Measurements from ENCODE around the gene TTBK2.
A peak's percentile ranks its signal among the peaks of the same experiment; 100 is the strongest.

Gene TTBK2

GRCh38 chr15:42725331-42725903 lies 195.2 kb downstream of the TTBK2 start:
- no peak for DNase-seq (ENCODE audit: low read depth)

- DNase-seq (ENCODE audit: low read depth), result no peak
Measured at GRCh38 chr15:42724276-42724675, 196.3 kb downstream of the TTBK2 start.

- no peak for DNase-seq (ENCODE audit: low read depth)
Measured at GRCh38 chr15:42723068-42723467, 197.5 kb downstream of the TTBK2 start.

- DNase-seq (ENCODE audit: low read depth), result no peak
Measured at GRCh38 chr15:42721916-42722315, 198.7 kb downstream of the TTBK2 start.

- DNase-seq (ENCODE audit: low read depth), result no peak
Measured at GRCh38 chr15:42721016-42721415, 199.6 kb downstream of the TTBK2 start.

GRCh38 chr15:42720071-42720470 lies 200.5 kb downstream of the TTBK2 start:
- no peak for DNase-seq (ENCODE audit: low read depth)

GRCh38 chr15:42719043-42719442 lies 201.5 kb downstream of the TTBK2 start:
- no peak for DNase-seq (ENCODE audit: low read depth)

- no peak for DNase-seq (ENCODE audit: low read depth)
Measured at GRCh38 chr15:42716626-42717025, 204.0 kb downstream of the TTBK2 start.

GRCh38 chr15:42716125-42716524 lies 204.5 kb downstream of the TTBK2 start:
- no peak for DNase-seq (ENCODE audit: low read depth)

GRCh38 chr15:42712584-42712983 lies 208.0 kb downstream of the TTBK2 start:
- DNase-seq (ENCODE audit: low read depth), result no peak

- DNase-seq (ENCODE audit: low read depth), result no peak
Measured at GRCh38 chr15:42711746-42712145, 208.8 kb downstream of the TTBK2 start.

- DNase-seq (ENCODE audit: low read depth), result no peak
Measured at GRCh38 chr15:42710662-42711061, 209.9 kb downstream of the TTBK2 start.

- no peak for DNase-seq (ENCODE audit: low read depth)
Measured at GRCh38 chr15:42707873-42708544, 212.6 kb downstream of the TTBK2 start.

- no peak for DNase-seq (ENCODE audit: low read depth)
Measured at GRCh38 chr15:42707068-42707467, 213.5 kb downstream of the TTBK2 start.

GRCh38 chr15:42705336-42705735 lies 215.2 kb downstream of the TTBK2 start:
- no peak for DNase-seq (ENCODE audit: low read depth)

GRCh38 chr15:42704492-42704926 lies 216.1 kb downstream of the TTBK2 start:
- peak; percentile 38 for DNase-seq (ENCODE audit: low read depth)

- no peak for DNase-seq (ENCODE audit: low read depth)
Measured at GRCh38 chr15:42696626-42697025, 224.0 kb downstream of the TTBK2 start.

GRCh38 chr15:42695527-42696071 lies 225.0 kb downstream of the TTBK2 start:
- DNase-seq (ENCODE audit: low read depth), result no peak

- DNase-seq (ENCODE audit: low read depth), result no peak
Measured at GRCh38 chr15:42694398-42694797, 226.2 kb downstream of the TTBK2 start.

GRCh38 chr15:42693942-42694341 lies 226.6 kb downstream of the TTBK2 start:
- no peak for DNase-seq (ENCODE audit: low read depth)

- no peak for DNase-seq (ENCODE audit: low read depth)
Measured at GRCh38 chr15:42693496-42693895, 227.1 kb downstream of the TTBK2 start.

GRCh38 chr15:42692997-42693396 lies 227.6 kb downstream of the TTBK2 start:
- DNase-seq (ENCODE audit: low read depth), result no peak

- DNase-seq (ENCODE audit: low read depth), result no peak
Measured at GRCh38 chr15:42692536-42692935, 228.0 kb downstream of the TTBK2 start.

- DNase-seq (ENCODE audit: low read depth), result no peak
Measured at GRCh38 chr15:42691770-42692169, 228.8 kb downstream of the TTBK2 start.
